Iris pigment epithelial cell (primary cell): ENCODE data around the gene PRR15L.
"Not testable (repeated sequence)": the region's sequence is repeated elsewhere in the genome, so short reads cannot be mapped to it uniquely, and the experiment has no call there.

ENCODE experiments used
- DNase-seq: peaks from one replicate; pipeline ENCODE4 v3.0.0-alpha.2; 2011; ENCODE audit warnings: low read depth

The PRR15L gene

DNA sequence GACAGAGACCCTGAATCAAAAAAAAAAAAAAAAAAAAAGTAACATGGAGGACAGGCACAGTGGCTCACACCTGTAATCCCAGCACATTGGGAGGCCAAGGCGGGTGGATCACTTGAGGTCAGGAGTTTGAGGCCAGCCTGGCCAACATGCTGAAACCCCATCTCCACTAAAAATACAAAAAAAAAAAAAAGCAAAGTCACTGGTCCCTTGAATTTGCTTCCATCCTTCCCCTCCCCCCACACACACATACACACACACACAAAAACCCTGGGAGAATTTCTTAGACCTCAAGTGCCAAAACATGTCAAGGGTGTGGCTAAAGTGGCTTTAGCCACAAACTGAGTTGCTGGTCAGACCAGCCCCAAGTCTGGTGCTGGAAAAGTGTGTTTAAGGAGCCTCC, 30.8 kb upstream of the PRR15L start:
- not testable (repeated sequence) for DNase-seq

- no peak for DNase-seq
Observed at GRCh38 chr17:47987240-47987835, 29.7 kb upstream of the PRR15L start.

GRCh38 chr17:47986520-47986919, 28.8 kb upstream of the PRR15L start:
- no peak for DNase-seq

DNA sequence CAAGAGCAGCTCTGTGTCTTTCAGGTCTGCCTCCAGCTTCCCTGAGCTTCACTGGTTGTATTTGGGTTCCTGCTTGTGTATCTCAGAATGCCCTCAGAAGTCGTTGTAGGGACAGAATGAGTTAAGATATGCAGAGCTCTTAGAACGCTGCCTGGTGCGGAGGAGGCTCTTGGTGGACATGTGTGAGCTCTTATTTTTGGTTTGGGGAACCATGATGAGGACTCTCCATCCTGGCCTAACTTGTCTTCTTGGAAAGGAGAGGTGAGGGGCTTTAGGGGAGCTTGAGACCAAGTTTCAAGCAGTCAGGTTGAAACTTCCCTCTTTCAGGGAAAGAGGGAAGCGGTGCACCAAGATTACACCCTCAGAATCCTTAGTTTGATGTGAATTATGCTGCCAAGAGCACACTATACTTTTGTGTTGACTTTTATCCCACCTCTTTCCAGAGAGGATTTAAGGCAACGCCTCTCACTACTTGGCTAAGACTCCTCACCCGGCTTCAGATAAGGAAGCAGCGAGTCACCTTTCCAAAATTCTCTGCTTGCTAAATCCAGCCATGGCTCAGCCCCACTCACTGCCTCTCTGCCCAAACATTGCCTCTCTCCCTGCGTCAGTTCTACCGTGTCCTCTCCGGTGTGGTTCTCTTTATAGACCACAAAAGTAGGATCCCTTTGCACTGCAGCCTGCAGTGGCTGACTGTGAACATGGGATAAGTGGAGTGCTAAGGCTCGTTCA, 26.0 kb upstream of the PRR15L start:
- DNase-seq: no peak

DNA sequence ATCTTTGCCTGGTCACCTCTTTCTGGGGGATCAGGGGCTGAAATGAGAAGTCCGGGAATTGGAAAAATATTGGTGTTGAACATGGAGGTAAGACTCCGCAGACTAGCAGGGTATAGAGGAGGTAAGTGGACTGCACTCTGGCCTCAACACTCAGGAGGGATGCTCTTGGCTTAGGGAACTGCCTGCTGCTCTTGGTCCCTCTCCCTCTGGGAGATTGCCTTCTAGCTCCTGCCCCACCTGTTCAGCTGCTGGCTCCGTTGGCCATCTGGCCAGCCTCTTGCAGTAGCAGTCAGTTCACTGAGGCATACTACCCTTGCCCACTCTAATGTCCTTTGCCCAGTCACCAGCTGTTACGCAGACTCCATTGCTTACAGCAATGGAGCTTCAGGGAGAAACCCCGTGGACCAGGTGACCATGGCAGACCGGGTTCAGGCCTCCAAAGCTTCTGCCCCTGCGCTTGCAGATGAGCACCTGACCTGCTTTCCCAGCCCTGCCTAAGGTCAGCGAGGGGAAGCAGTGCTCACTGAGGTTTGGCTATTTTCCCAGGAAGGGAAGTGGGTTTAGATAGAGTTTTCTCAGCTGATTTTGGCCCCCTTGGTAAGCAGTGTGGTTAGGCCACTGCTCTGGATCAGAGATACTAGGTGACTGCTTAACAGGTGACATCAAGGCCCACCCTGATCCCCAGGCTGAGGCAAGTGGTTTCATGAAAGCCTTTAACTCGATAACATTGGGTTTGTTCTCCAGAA, 25.1 kb upstream of the PRR15L start:
- DNase-seq: no peak

- DNase-seq: no peak
Observed at GRCh38 chr17:47982091-47982617, 24.5 kb upstream of the PRR15L start.

GRCh38 chr17:47981462-47981861, 23.8 kb upstream of the PRR15L start:
- no peak for DNase-seq

- DNase-seq: no peak
Observed at GRCh38 chr17:47980541-47980940, 22.9 kb upstream of the PRR15L start.

GRCh38 chr17:47978324-47978723, 20.6 kb upstream of the PRR15L start:
- DNase-seq: peak; percentile 50

- DNase-seq: no peak
Observed at GRCh38 chr17:47975823-47976205, 18.1 kb upstream of the PRR15L start.

- no peak for DNase-seq
Observed at GRCh38 chr17:47975189-47975822, 17.6 kb upstream of the PRR15L start.

DNA sequence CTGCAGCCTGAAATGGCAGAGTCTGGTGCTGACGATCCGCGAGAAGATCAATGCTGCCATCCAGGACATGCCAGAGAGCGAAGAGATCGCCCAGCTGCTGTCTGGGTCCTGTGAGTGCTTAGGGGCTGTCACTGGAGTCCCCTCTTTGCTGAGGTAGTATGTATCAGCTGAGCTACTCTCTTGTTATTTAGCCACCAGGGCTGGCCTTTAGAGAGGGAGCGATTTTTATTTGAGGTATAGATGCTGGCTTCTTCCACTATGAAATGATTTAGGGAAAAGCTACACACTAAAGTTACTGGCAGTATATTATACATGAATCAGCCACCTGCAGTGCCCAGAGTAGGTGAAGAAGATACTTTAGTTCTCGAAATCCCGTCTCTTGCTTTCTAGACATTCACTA, 15.9 kb upstream of the PRR15L start:
- DNase-seq: no peak

DNA sequence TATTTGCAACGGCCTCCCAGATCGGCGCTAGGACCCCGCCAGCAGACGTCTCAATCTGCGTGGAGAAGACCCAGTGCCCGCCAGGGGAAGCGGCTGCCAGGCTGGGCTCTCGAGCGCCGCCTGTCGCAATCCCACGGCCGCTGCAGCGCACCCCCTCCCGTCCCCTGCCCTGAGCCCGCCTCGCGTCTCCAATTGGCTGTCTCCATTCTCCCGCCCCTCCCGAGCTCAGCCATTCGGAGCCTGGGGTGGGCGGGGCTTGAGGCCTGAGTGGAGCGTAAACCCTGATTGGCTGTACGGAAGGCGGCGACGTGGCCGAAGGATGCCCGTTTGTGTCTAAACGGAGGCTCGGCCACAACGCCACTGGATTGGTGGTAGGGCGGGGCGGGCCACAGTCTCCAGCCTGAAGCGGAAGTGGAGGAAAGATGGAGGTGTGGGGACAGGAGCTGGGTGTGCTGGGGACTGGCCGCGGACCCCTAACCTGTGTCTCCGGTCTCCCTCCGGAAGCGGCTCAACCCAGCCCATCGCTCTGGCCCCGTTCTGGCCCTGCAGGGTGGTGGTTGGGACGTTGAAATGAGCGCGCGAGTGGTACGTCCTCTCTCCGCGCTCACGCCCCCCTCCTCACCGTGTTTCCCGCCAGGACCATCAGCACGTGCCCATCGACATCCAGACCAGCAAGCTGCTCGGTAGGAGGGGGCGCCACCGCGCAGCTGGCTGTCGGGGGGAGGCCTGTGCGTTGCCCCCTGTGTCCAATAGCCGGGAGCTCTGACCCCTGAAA, 13.2 kb upstream of the PRR15L start, which contains the start of gene CDK5RAP3:
Gene CDK5RAP3 (plus strand): TSS at position 389 of the 775 bp plus-strand sequence. CDS start 34 bp downstream, at position 423.
- peak; percentile 99 for DNase-seq

- no peak for DNase-seq
Observed at GRCh38 chr17:47969930-47970724, 12.4 kb upstream of the PRR15L start.

DNA sequence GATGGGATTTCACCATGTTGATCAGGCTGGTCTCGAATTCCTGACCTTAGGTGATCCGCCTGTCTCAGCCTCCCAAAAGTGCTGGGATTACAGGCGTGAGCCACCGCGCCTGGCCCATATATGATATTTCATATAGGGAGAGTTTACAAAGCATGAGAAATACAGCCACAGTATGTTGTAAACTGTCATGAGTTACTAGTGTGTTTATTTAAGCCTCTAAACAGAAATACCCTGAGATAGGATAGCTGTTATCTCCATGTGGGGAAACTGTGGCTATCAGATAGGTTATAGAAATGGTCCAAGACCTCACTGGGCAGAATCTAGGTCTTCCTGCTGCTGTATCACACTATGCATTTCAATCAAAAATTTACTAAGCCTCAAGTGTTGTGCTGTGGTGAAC, 11.2 kb upstream of the PRR15L start:
- no peak for DNase-seq

GRCh38 chr17:47967607-47968252, 10.0 kb upstream of the PRR15L start:
- peak; percentile 79 for DNase-seq

DNA sequence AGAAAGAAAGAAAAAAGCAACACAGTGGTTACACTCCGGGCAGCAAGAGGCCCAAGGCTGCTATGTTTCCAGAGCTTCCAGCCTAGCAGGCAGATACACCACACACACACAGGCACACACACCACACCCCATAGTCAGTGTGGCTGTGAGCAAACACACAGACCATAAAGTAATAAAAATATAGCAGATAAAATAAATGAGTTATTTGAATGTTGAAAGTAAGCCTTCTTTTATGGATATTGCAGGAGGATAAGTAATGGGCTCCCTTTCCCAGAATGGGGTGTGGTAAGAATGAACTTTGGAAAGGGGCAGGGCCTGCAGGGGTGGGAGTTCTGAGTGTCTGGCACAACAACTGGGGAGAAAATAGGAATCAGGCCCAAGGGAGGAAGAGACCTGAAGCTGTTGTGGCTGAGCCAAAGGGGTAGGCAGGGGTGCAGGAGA, 8.4 kb upstream of the PRR15L start:
- no peak for DNase-seq

DNA sequence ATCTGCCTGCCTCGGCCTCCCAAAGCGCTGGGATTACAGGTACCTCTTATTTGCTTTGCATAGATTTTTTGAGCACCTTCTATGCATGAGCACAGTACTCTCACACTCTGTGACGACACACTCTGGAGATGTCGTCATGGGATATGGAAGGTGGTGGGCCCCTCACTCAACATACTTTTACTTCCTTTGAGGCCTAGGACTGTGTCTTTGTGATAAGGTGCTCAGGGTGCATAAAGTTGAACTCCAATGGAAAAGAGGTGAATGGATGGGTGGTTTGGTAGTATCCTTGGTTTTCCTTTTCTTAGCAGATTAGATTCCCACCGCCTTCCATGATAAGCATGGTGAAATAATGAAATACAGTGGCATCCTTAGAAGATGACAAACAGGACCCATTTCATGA, 7.2 kb upstream of the PRR15L start:
- no peak for DNase-seq

DNA sequence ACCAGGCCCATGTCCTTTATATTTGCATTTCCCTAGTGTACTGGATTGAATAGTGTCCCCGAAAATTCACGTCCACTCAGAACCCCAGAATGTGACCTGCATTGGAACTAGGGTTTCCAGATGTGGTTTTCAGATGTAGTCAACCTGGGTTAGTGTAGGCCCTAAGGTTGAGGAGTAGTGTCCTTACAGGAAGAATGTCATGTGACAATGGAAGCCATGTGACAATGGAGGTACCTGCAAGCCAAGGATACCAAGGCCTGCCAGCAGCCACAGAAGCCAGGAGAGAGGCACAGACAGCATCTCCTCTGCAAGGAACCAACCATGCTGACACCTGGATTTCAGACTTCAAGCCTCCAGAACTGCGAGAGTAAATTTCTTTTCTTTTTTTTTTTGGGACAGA, 5.2 kb upstream of the PRR15L start:
- no peak for DNase-seq

DNA sequence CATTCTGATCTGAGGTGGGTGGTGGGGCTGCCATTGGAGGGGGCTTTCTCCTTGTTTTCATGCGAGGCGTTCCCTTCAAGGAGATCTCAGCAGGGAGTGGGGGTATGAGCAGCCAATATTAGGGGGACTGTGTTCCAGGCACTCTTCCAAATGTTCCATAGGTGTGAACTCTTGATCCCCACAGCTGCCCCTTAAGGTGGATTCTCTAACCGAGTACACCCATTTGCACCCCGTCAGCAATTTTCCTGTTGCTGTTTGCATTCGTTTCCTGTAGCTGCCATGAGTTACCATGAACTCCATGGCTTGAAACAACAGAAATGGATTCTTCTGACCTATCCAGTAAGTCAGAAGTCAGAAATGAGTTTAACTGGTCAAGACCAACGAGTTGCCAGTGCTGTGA, 3.7 kb upstream of the PRR15L start:
- no peak for DNase-seq
